ENCODE data around the gene KIF1B.

DNA sequence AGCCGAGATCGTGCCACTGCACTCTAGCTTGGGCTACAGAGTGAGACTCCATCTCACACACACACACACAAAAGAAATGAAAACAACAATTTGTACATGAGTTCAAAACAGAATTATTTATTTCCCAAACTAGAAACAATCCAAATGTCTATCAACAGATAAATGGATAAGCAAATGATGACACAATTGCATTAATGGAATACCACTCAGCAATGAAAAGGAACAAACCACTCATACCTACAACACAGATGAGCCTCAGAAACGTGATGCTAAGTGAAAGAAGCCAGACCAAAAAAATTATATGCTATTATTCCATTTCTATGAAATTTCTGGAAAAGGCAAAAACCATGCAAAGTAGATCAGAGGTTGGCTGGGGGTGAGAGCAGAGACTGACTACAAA, 186.5 kb downstream of the KIF1B start:
- TF ChIP-seq, protein P1, sequence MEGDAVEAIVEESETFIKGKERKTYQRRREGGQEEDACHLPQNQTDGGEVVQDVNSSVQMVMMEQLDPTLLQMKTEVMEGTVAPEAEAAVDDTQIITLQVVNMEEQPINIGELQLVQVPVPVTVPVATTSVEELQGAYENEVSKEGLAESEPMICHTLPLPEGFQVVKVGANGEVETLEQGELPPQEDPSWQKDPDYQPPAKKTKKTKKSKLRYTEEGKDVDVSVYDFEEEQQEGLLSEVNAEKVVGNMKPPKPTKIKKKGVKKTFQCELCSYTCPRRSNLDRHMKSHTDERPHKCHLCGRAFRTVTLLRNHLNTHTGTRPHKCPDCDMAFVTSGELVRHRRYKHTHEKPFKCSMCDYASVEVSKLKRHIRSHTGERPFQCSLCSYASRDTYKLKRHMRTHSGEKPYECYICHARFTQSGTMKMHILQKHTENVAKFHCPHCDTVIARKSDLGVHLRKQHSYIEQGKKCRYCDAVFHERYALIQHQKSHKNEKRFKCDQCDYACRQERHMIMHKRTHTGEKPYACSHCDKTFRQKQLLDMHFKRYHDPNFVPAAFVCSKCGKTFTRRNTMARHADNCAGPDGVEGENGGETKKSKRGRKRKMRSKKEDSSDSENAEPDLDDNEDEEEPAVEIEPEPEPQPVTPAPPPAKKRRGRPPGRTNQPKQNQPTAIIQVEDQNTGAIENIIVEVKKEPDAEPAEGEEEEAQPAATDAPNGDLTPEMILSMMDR (IDR thresholded peaks at IDR 0.05; ENCODE audit: borderline replicate concordance, extremely low read depth, low read length, poor library complexity, severe bottlenecking) = no peak
- no peak for TF ChIP-seq EZH2 (IDR thresholded peaks at IDR 0.05; ENCODE audit: borderline replicate concordance, low read depth, low read length, severe bottlenecking)
